HEK293 (cell line): ENCODE results near the gene AK6.

ENCODE experiments used
- CTCF ChIA-PET: fragments of 350-600 bp; formaldehyde crosslinking; extraction: SDS; loops from one replicate; lab custom pipeline; 2021; ENCODE audit warnings: antibody characterized with exemption; lab: Yijun Ruan, JAX
- POLR2A ChIA-PET: fragments of 300-600 bp; formaldehyde crosslinking; extraction: SDS; loops from one replicate; lab custom pipeline; 2020; ENCODE audit warnings: antibody characterized with exemption, inconsistent platforms; lab: Yijun Ruan, JAX
- H3K27ac ChIP-seq: fragments of 200-500 bp; sonication (Bioruptor generic); 2 replicates; pipeline ENCODE4 v1.5.1; 2014; ENCODE audit warnings: low read depth, low read length, control low read depth, inconsistent platforms; ENCODE audit errors: extremely low read depth
- H3K36me3 ChIP-seq, 2 experiments: fragments of 200-500 bp in 1 of 2; sonication (Bioruptor generic) in 1 of 2; 1 replicate in 1 of 2; 2 replicates in 1 of 2; pipeline ENCODE4 v1.5.1; 2014 to 2017; ENCODE audit warnings: inconsistent platforms in 2 of 2, low read length in 2 of 2; ENCODE audit not compliant: control insufficient read depth in 2 of 2, insufficient read depth in 1 of 2
- H3K4me1 ChIP-seq: fragments of 200-500 bp; sonication (Bioruptor generic); 2 replicates; pipeline ENCODE4 v1.5.1; 2014; ENCODE audit warnings: mild to moderate bottlenecking, low read length, inconsistent platforms; ENCODE audit not compliant: control insufficient read depth, insufficient read depth
- H3K4me3 ChIP-seq: 2 replicates; pipeline ENCODE4 v1.5.1; 2011; ENCODE audit warnings: low read depth, mild to moderate bottlenecking, control low read depth, low read length, moderate library complexity
- H3K9me3 ChIP-seq: fragments of 200-500 bp; sonication (Bioruptor generic); 2 replicates; pipeline ENCODE4 v1.5.1; 2014; ENCODE audit warnings: low read depth, low read length, inconsistent platforms; ENCODE audit not compliant: control insufficient read depth, insufficient read depth
- FEZF1 ChIP-seq: fragments of 450-650 bp; formaldehyde crosslinking; IDR thresholded peaks from 2 replicates; pipeline ENCODE4 v1.5.1; 2016; ENCODE audit warnings: missing biosample characterization, missing genetic modification characterization
- OVOL3 ChIP-seq: fragments of 450-650 bp; formaldehyde crosslinking; IDR thresholded peaks from 2 replicates; pipeline ENCODE4 v1.5.1; 2016; ENCODE audit warnings: missing biosample characterization, missing genetic modification characterization
- PBX3 ChIP-seq: sonication (generic); formaldehyde crosslinking; IDR thresholded peaks from 2 replicates; pipeline ENCODE4 v1.8.1; 2022; ENCODE audit warnings: mild to moderate bottlenecking, moderate library complexity, missing genetic modification reagents
- PRDM6 ChIP-seq: fragments of 450-650 bp; formaldehyde crosslinking; IDR thresholded peaks from 2 replicates; pipeline ENCODE4 v1.5.1; 2017; ENCODE audit warnings: missing biosample characterization, missing genetic modification characterization
- SCRT1 ChIP-seq: fragments of 450-650 bp; formaldehyde crosslinking; IDR thresholded peaks from 2 replicates; pipeline ENCODE4 v1.5.1; 2016; ENCODE audit warnings: missing biosample characterization, missing genetic modification characterization, borderline replicate concordance
- SCRT2 ChIP-seq: fragments of 450-650 bp; formaldehyde crosslinking; IDR thresholded peaks from 2 replicates; pipeline ENCODE4 v1.5.1; 2016; ENCODE audit warnings: missing biosample characterization, missing genetic modification characterization
- ZNF146 ChIP-seq: fragments of 450-650 bp; formaldehyde crosslinking; IDR thresholded peaks from 2 replicates; pipeline ENCODE4 v1.5.1; 2016; ENCODE audit warnings: missing biosample characterization, missing genetic modification characterization
- ZNF18 ChIP-seq: fragments of 450-650 bp; formaldehyde crosslinking; IDR thresholded peaks from 2 replicates; pipeline ENCODE4 v1.5.1; 2016; ENCODE audit warnings: missing biosample characterization, missing genetic modification characterization
- ZNF24 ChIP-seq: fragments of 450-650 bp; formaldehyde crosslinking; IDR thresholded peaks from 2 replicates; pipeline ENCODE4 v1.5.1; 2016; ENCODE audit warnings: missing biosample characterization, missing genetic modification characterization
- ZNF518A ChIP-seq: fragments of 450-650 bp; formaldehyde crosslinking; conservative IDR thresholded peaks from 2 replicates; pipeline ENCODE4 v1.5.1; 2016; ENCODE audit warnings: low read depth, missing biosample characterization, missing genetic modification characterization
- ZNF580 ChIP-seq: fragments of 450-650 bp; formaldehyde crosslinking; IDR thresholded peaks from 2 replicates; pipeline ENCODE4 v1.5.1; 2016; ENCODE audit warnings: missing biosample characterization, missing genetic modification characterization
- ZNF596 ChIP-seq: fragments of 450-650 bp; IDR thresholded peaks from 2 replicates; pipeline ENCODE4 v1.5.0; 2018; ENCODE audit warnings: missing biosample characterization, mild to moderate bottlenecking, missing genetic modification characterization, moderate library complexity
- ZNF664 ChIP-seq: fragments of 450-650 bp; formaldehyde crosslinking; IDR thresholded peaks from 2 replicates; pipeline ENCODE4 v1.5.1; 2016; ENCODE audit warnings: missing biosample characterization, missing genetic modification characterization
- ZNF776 ChIP-seq: fragments of 450-650 bp; formaldehyde crosslinking; IDR thresholded peaks from 2 replicates; pipeline ENCODE4 v1.5.0; 2017; ENCODE audit warnings: missing biosample characterization, missing genetic modification characterization, borderline replicate concordance
- ZNF843 ChIP-seq: fragments of 450-650 bp; formaldehyde crosslinking; IDR thresholded peaks from 2 replicates; pipeline ENCODE4 v1.5.1; 2016; ENCODE audit warnings: missing biosample characterization, missing genetic modification characterization

AK6 gene

GRCh38 chr5:69360442-69360841 lies 8.9 kb downstream of the AK6 start:
- no peak overlapping the region for H3K4me3 ChIP-seq
- H3K4me1 ChIP-seq: peaks cover 5% of the 10 kb centered on the region
- CTCF ChIA-PET: interaction anchor here (0.6 to 1.0 kb wide), 2 partner anchors 33 to 47 kb away, joined by 3 read pairs; no protein-coding TSS in a partner anchor
- peaks cover 27 to 42% of the 10 kb centered on the region in 2 experiments for H3K36me3 ChIP-seq
- no peak overlapping the region for H3K27ac ChIP-seq
- no peaks in the 10 kb centered on the region for H3K9me3 ChIP-seq
- TF ChIP-seq SCRT2 (tag by site-specific recombination) (peak; percentile 79), SCRT1 (peak; percentile 92), ZNF776 (tag by site-specific recombination) (no peak)
- POLR2A ChIA-PET: no interaction called here

- Histone ChIP-seq H3K9me3 (no peaks in the 10 kb centered on the region), H3K4me3 (no peak overlapping the region), H3K36me3 (peaks cover 34 to 42% of the 10 kb centered on the region in 2 experiments), H3K4me1 (peaks cover 5% of the 10 kb centered on the region), H3K27ac (no peak overlapping the region)
- ChIA-PET POLR2A (no interaction called here), CTCF (interaction anchor here (1.0 kb wide), 1 partner anchor 32 kb away, joined by 3 read pairs; no protein-coding TSS in a partner anchor)
- peak; percentile 64 for TF ChIP-seq PRDM6 (tag by site-specific recombination)
- TF ChIP-seq ZNF596 (tag by site-specific recombination): 0 out of 2 replicates have a peak, but pooled peaks have one; percentile 16
- TF ChIP-seq ZNF518A (tag by site-specific recombination): no peak
- peak; percentile 57; the same call in 1 of the 2 replicates for TF ChIP-seq FEZF1
- 0 out of 2 replicates have a peak, but pooled peaks have one; percentile 22 for TF ChIP-seq OVOL3
- 0 out of 2 replicates have a peak, but pooled peaks have one; percentile 36 for TF ChIP-seq ZNF843
- TF ChIP-seq ZNF18 (tag by site-specific recombination): peak; percentile 55; the same call in 1 of the 2 replicates
- no peak for TF ChIP-seq ZNF24 (tag by site-specific recombination)
Observed at GRCh38 chr5:69359699-69360098, 9.6 kb downstream of the AK6 start.

GRCh38 chr5:69350664-69351063 lies 18.7 kb downstream of the AK6 start:
- ChIA-PET POLR2A (no interaction called here), CTCF (no interaction called here)
- Histone ChIP-seq H3K4me1 (no peaks in the 10 kb centered on the region), H3K9me3 (no peaks in the 10 kb centered on the region), H3K27ac (no peak overlapping the region), H3K36me3 (peaks cover 33 to 56% of the 10 kb centered on the region in 2 experiments), H3K4me3 (no peak overlapping the region)
- TF ChIP-seq ZNF146 (tag by site-specific recombination) (peak; percentile 93), PBX3 (CRISPR knock-in tag) (no peak), ZNF664 (tag by site-specific recombination) (no peak), ZNF580 (tag by site-specific recombination) (0 out of 2 replicates have a peak, but pooled peaks have one; percentile 10)
